COLO829 (cell line): Measurements from ENCODE around the gene CALML3.

Experiments
- DNase-seq: peaks from one replicate; pipeline ENCODE4 v3.0.0; 2012; ENCODE audit warnings: low spot score

Gene CALML3

DNA sequence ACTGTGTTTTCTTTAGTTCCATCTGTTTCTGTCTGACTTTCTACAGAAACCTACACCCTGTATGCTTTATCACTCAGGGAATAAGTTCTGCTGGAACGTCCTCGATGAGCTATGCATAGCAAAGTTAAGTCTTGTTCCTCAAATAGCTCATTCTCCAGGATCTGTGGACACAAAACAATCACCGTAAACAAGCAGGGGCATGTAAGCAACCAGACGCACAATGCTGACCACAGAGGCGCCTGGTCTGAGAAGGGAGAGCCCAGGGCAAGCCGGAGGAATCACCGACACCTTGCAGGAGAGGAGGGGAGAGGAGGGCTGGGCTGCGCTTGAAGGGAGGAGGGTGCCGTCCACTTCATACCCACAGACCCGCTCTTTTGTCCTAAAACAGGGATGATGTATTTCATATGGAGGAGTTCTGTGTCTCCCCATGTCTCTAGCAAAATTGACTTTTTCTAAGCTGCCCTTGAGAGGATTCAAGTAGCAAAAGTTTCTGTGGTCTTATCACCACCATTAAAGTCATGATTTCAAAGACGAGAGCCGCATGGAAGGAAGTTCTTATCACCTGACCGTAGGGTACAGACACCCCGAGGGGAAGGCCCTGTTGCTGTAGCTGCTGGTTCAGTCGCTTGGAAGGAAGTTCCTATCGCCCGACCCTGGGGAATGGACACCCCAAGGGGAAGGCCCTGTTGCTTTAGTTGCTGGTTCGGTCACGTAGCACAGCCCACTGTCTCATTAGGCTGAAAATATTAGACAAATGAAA, 14.3 kb downstream of the CALML3 start:
- DNase-seq, result no peak

DNA sequence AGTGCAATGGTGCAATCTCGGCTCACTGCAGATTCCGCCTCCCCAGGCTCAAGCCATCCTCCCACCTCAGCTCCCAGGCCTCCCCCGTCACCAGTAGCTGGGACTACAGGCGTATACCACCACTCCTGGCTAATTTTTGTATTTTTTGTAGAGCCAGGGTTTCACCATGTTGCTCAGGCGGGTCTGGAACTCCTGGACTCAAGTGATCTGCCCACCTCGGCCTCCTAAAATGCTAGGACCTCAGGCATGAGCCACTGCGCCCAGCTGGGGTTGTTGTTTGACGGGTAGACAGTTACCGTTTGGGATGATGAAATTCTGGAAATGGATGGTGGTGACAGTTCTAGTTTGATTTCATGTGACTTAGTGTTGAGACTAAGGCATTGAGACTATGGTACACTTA, 15.3 kb downstream of the CALML3 start:
- no peak for DNase-seq

DNA sequence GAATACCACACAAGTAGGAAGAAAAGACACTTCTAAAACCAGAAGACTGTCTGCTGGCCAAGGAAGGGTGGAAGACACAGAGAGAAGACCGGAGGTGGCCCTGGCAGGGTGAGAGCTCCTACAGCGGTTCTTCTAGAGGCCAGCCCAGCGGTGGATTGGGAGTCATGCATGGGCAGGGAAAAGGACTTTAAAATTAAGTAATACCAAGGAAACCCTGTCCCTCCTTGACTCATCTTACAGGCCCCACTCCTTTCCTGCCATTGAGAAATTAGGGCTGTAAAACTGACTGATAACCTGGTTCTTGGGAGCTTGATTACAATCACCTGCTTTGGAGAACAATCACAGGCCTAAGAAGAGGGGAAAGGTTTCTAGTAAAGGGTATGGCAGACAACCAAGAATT, 16.1 kb downstream of the CALML3 start:
- no peak for DNase-seq

DNA sequence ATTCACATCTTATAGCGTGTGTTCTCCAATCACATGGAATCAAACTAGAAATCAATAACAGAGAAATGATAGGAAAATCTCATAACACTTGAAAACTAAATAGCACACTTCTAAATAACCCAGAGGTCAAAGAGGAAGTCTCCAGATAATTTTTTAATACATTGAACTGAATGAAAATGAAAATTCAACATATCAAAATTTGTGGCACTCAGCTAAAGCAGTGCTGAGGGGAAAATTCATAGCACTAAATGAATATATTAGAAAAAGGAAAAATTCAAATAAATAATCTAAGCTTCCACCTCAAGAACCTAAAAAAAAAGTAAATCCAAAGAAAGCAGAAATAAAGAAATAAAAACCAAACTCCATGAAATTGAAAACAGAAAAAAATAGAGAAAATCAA, 17.3 kb downstream of the CALML3 start:
- DNase-seq, result no peak

DNA sequence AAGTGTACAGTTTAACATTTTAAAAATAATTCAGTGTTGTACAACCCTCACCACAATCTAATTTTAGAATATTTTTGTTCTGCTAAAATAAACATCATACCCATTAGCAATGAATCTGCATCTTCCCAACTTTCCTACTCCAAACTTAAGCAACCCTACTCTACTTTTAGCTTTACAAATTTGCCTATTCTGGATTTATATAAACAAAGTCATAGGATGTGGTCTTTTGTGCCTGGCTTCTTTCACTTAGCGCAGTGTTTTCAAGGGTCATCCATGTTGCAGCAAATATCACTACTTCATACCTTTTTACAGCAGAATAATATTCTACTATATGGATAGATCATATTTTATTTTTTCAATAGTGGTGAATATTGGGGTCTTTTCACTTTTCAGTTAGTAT, 18.9 kb downstream of the CALML3 start:
- no peak for DNase-seq

DNA sequence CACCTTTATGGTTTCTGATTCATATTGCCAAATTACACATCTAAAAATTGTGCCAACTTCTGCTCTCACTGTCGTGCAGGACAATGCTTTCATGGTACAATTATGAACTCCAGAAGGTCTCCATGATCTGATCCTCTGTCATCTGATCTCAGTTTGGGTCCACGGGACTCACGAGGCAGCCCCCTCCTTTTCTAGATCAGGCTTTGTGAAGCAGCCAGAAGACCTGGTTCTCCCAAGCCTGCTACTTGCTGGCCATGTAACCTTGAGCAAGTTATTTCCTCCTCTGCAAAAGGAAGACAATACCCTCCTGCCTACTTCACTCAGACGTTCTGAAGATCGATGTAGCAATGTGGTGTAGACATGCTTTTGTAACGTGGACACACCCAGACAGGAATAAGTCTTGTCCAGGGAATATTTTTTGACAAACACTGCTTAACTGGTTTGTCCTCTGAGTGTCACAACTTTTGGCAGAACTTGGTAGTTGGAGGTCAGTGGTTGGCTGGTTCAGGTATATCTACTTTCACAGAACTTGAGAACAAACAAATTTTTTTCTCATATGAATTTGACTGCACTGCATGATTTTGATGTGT, 19.6 kb downstream of the CALML3 start:
- DNase-seq, result no peak

DNA sequence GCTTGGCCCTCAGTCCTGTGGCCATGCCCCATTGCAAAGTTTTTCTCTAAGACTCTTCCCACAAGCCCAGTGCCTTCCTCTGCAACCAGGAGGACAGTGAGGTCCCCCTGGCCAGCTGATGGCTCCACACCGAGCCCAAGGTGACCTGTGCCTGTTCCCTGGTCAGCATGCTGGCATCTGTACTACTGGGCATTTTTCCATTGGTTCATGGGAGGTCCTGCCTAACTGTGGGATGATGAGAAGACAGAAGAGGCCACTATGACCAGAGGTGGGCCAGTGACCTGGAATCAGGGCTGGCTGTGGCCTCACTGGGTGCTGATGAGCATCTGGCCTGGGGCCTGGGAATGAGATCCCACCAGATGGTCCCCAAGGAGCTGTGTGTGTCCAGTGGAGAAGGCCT, 20.2 kb downstream of the CALML3 start:
- DNase-seq, result no peak

DNA sequence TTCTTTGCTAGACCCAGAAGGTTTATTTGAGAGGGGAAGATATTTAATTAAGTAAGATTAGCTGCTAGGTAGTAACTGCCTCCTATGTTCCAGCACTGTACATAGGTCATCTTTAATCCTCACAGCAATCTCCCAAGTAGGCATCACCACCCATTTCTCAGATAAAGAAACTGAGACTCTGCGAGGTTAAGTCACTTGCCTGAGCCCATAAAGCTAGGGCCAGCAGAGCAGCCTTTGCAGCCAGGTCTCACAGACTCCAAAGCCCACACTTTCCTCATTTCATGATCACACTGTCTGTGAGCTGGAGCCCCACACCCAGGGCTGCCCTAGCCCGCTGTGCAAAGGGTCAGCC, 20.6 kb downstream of the CALML3 start:
- DNase-seq, result no peak

DNA sequence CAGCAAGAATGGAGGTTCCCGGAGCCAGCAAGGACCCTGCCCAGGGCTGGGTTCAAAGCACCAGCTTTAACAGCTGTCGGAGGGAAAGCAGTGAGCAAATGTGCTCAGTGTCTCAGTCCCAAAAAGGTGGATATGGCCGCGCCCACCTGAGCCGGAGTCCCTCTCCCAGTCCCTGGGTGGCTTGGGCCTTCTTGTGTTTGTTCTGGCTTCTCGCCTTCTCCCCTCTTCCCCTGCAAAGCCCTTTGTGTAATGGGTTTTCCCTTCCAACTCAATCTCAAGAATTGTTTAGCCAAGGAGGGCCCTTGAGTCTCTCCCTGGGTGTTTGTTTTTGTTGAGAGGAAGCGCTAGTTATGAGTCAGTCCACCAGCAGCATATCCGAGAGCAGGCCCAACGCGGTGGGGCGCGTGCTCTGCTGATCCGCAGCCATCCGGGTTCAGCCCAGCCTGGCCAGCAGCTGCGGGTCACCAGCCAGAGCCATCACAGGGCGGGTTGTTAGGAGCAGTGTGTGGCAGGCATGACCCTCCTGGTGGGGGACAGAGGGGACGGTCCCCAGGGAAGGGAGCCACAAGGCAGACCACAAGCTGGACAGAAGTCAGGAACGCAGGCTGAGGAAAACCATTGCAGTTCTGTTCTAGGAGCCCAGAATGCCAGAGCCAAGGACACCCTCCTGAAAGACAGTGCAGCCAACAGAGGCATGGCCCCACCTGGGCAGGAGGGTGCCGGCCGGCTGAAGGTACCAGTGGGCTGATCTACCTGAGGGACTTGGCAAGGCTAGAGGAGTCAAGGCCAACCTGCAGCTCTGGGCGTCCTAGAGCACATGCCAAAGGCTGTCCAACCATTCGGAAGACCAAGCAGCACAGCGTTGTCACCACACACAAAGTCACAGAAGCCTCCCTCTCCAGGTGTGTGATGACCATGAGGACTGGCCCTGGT, 21.3 kb downstream of the CALML3 start:
- DNase-seq, result no peak

DNA sequence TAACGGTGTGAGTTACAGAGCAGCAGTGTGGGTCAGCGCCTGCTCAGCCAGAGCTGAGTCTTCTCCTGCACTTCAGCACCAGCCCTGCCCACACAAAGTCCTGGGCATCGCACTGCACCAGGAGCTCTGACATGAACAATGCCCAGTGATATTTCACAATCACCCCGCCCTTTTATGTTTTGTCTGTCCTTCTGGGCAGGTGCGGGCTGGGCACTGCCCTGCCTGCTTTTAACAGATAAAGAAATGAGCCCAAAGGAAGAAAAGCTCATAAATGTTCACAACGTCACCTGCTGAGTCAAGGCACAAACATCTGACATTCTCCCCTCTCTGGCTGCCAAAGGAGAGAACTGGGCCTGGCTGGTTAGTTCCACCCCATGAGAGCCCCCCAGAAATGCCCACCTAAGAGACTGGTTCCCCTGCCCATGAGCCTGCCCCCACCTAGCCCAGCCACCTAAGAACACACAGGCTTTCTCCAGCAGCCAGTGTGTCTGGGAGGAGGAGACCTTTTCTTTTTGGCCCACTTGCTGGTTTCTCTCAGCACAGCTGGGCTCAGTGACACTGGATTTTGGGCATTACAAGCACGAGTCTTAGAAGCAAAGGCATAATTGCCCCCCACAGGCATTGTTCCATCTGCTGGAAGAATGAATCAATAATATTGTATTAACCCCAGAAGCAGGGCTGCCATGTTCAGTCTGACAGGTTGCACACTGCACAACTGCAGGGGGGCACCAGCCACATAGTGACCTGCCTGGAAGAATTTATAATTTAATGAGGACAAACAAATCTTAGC, 22.3 kb downstream of the CALML3 start:
- DNase-seq, result no peak

DNA sequence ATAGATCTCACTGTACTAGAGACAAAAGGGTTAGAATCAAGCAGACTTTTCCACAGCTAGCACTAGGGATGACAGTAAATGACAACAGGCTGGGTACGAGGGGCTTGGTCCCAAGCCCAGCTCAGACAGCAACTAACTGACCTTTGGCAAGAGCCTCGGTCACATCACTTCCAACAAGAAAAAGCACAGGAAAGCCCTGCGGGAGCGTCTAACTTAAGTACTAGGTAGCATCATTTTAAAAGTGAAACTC, 22.8 kb downstream of the CALML3 start:
- DNase-seq, result no peak

DNA sequence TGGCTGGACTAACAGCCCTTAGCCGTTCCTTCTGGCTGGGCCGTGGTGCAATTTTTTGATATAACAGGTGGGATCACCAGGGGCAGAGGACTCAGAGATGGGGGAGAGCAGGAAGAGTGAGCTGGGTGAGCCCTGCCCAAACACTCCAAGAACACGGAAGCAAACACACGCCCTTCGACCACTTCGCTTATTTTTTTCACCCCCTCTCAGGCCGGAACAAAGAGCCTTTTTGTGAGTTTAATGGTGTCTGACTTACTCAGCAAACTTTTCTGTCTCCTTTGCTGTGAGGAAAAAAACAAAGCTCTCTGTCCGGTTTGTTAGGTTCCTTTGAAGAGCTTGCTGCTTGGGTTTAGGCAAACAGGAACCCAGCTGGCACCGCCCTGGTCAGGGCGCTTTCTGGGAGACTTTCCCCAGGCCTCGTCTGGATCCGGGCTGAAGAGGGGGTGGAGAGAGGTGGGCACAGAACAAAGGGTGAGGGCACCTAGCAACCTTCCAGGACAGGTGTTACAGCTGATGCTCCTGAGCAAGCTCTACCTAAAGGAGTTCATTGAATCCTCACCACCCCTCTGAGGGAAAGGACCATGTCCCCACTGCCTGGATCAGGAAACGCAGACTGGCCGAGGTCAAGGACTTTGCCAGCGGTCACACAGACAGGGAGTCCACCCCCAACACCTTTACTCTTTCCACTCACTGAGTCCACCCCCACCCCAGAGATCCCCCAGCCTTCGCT, 23.3 kb downstream of the CALML3 start:
- peak; percentile 87 for DNase-seq

DNA sequence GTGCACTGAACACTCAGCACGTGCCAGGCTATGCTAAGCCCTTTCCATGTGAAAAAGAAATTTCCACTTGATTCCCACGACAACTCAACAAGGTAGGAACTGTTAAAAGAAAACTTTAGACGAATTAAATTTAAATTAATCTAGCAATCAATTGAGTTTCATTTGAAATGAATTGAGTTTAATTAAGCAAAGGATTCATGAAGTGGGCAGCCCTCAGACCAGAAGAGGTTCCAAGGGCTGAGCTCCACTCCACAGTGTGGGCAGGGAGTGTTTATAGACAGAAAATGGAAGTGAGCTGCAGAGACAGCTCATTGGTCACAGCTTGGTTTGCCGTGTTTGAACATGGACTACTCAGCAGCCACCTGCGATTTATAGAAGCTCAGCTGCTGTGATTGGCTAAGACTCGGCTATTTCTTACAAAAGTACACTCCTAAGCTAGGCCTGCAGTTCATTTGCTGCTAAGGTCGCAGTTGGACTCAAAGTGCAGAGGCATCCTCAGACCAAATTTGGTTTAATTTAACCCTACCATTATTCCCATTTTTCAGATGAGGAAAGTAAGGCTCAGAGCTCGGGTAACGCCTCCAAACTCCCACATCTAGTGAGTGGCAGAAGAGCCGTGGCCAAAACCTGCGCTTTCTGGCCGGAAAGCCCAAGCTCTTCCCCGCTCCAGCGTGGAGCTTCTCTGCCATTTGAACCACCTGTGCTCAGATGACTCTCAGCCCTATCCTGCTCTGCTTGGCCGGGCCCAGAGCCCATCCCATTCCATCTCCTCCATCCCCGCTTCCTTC, 24.9 kb downstream of the CALML3 start:
- DNase-seq, result no peak

DNA sequence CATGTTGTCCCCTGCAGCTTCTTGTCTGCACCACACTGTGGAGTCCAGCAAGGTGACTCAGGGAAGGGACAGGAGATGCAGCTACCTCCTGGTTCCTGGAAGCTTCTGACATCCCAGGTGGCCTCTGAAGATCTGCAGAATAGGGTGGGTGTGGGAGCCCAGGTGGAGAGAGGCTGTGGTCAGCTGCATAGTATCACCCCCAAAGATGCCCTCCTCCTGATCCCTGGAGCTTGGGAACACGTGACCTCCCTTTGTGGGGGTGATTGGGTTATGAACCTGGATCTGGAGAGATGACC, 25.4 kb downstream of the CALML3 start:
- no peak for DNase-seq

DNA sequence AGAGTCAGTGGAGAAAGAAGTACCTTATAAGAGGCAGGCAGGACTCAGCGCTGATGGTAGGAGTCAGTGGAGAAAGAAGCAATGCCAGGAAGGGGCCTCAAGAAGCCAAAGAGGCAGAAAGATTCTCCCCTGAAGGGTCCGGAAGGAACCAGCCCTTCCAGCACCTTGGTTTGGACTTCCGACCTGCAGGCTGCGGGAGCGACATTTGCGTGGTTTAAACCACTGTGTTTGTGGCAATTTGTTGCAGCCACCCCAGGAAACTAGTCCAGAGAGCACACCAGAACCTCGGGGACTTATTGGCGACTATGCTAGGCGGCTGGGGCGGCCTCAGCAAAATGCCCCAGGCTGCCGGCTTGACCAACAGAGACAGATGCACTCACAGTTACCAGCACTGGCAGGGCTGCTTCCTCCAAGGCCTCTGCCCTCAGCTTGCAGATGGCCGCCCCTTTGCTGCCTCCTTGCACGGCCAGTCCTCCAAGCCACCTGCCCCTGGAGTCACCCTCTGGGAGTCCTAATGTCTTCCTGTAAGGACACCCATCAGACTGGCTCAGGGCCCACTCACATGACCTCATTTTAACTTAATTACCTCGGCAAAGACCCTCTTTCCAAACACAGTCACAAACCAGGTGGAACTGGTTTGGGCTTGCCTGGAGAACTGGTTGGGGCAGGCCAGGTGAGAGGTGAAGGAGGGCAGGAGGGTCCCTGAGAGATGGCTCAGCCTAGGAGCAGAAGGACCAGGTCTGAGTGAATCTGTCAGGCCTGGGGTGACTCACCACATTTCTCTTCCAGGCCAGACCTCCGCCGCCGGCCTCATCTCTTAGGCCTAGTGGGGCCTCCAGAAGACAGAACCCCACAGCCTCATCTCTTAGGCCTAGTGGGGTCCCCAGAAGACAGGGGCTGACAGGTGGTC, 26.1 kb downstream of the CALML3 start:
- DNase-seq, result no peak

DNA sequence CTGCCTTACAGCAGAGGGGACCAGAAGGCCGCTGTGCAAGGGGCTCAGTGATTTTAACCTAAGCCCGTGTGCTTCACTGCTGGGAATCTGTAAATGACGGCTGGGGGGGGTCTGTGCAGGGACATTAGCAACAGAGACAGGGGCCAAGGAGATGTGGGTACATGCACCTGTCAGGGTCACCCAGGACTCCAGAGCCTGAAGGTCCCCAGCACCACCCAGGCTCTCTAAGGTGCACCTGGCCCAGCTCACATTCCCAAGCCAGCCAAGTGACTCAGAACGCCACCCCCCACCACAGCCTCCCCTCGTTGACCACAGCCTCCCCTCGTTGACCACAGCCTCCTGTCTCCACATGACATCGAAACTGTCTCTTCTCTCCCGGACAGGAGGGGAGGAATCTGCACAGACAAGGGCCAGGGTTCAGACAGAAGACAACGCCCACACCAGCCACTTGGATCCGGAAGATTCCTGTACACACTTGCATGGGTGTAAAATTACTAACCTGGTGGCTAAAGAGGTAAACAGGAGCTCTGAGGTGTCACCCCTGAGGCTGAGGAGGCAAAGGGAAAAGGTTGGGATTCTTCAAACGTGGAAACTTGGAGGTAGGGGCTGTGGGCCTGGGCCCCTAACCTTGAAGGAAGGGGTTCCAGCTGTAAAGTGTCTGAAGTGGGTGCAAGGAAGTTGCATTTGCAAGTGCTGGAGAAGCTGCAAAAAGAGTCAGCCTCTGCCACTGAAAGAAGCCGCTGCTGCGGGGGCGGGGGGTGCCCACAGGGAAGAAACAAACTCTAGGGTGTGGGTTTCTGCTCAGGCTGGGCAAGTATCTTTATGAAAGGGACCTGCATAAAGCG, 27.0 kb downstream of the CALML3 start:
- DNase-seq, result no peak

DNA sequence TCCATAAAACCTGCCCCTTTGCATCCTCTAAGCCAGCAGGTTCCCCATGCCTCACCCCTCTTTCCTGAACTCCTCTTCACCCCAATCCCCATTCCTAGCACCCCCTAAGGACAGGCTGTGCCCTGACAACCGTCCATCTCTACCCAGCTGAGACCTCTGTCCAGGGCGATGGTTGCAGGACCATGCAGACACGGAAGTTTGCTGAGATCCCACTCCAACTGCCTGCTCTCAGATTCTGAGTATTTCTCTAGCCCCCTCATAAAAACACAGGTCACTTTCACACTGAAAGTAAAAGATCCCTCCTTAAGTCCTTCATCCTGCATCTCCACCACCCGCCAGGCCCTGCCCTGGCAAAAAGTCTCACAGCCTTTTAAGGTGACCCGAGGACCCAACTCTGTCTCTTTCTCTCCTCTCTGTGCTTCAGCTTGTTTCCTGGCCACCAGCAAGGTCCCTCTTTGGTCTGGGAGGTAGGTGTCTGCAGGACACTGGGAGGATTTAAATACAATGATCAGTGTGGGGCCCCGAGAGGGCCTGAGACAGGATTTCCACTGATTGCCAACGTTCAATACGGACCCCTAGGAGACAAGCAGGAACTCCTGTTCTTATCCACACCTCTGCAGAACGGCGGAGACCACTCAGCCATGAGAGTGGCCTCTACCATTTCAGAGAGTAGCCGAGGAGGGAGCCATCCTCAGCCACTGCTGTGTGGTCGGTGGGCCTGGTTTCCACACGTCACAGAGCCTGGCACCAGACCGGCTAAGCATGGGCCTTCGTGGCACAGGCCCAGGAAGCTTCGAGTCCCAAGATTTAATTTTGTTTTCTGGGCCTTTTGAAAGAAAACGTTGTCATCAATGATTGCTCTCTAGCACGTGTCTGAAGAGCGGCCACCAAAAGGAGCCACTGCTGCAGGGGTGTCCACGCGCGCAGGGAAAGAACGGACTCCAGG, 27.9 kb downstream of the CALML3 start:
- no peak for DNase-seq
